Activated naive CD4-positive, alpha-beta T cell (primary cell): ENCODE data around the gene PCSK6.

Source experiments
- DNase-seq, 4 experiments: peaks; one replicate each; lab custom pipeline; 2025; lab: John Stamatoyannopoulos, UW

The PCSK6 gene

GRCh38 chr15:101398247-101398646 lies 91.3 kb downstream of the PCSK6 start:
- no peak for DNase-seq

- DNase-seq = no peak
Observed at GRCh38 chr15:101397521-101398003, 91.9 kb downstream of the PCSK6 start.

GRCh38 chr15:101396484-101397261 lies 92.8 kb downstream of the PCSK6 start:
- no peak for DNase-seq

GRCh38 chr15:101394654-101395053 lies 94.9 kb downstream of the PCSK6 start:
- DNase-seq = no peak

GRCh38 chr15:101394056-101394630 lies 95.4 kb downstream of the PCSK6 start:
- DNase-seq = no peak

- DNase-seq = no peak
Observed at GRCh38 chr15:101393172-101393571, 96.3 kb downstream of the PCSK6 start.

- DNase-seq = no peak
Observed at GRCh38 chr15:101391981-101392640, 97.4 kb downstream of the PCSK6 start.

GRCh38 chr15:101391431-101391830 lies 98.1 kb downstream of the PCSK6 start:
- no peak for DNase-seq

- no peak for DNase-seq
Observed at GRCh38 chr15:101390462-101390861, 99.0 kb downstream of the PCSK6 start.

GRCh38 chr15:101390060-101390459 lies 99.4 kb downstream of the PCSK6 start:
- no peak for DNase-seq

GRCh38 chr15:101389362-101389761 lies 100.1 kb downstream of the PCSK6 start:
- DNase-seq = no peak

GRCh38 chr15:101388046-101388445 lies 101.5 kb downstream of the PCSK6 start:
- DNase-seq = no peak

- DNase-seq = no peak
Observed at GRCh38 chr15:101387574-101387973, 101.9 kb downstream of the PCSK6 start.

GRCh38 chr15:101386967-101387366 lies 102.5 kb downstream of the PCSK6 start:
- no peak for DNase-seq

GRCh38 chr15:101386006-101386405 lies 103.5 kb downstream of the PCSK6 start:
- DNase-seq = no peak

- no peak for DNase-seq
Observed at GRCh38 chr15:101384276-101384675, 105.2 kb downstream of the PCSK6 start.

- no peak for DNase-seq
Observed at GRCh38 chr15:101382544-101382943, 107.0 kb downstream of the PCSK6 start.

- DNase-seq = no peak
Observed at GRCh38 chr15:101381671-101382212, 107.8 kb downstream of the PCSK6 start.

- no peak for DNase-seq
Observed at GRCh38 chr15:101380146-101380545, 109.4 kb downstream of the PCSK6 start.

GRCh38 chr15:101379647-101380046 lies 109.9 kb downstream of the PCSK6 start:
- DNase-seq = no peak

- no peak for DNase-seq
Observed at GRCh38 chr15:101378879-101379278, 110.6 kb downstream of the PCSK6 start.

- no peak for DNase-seq
Observed at GRCh38 chr15:101378171-101378755, 111.2 kb downstream of the PCSK6 start.
